Measurements from ENCODE around the gene GSN. TPM values are rescaled to one million over a fixed set of nuclear protein-coding genes. Genes with fewer than 3 reads are reported as not detected.

The GSN gene
- total RNA-seq, 2 experiments from 2014 or later, result 2.6 to 2.7 TPM

DNA sequence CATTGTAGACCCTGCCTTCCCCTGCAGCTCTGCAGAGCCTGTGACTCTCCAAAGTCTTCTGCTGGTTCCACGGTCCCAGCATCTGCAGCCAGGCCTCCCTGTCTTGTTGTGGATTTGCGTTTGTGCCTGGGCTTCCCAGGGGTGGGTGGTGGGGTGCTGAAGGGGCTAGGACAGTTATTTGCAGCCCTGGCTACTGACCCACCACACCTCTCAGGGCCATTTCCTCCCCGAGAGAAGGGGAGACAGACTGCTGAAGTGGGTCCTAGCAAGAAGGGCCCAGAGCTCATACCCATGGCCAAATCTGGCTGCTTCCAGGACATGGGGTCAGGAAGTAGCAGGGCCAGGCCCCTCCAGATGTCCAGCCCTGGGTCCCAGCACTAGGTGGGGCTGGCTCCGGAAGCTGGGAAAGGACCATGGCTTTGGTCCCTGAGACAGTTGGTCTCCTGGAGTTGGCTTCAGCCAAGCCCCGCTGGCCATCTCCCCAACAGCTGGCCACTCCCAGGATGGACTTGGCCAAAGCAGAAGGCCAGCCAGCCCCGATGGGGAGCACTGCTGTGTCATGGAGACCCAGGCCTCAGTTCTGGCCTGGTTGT, 26.3 kb downstream of the GSN start:
- CTCF ChIA-PET, result no interaction called here
- TF ChIP-seq, protein P1, sequence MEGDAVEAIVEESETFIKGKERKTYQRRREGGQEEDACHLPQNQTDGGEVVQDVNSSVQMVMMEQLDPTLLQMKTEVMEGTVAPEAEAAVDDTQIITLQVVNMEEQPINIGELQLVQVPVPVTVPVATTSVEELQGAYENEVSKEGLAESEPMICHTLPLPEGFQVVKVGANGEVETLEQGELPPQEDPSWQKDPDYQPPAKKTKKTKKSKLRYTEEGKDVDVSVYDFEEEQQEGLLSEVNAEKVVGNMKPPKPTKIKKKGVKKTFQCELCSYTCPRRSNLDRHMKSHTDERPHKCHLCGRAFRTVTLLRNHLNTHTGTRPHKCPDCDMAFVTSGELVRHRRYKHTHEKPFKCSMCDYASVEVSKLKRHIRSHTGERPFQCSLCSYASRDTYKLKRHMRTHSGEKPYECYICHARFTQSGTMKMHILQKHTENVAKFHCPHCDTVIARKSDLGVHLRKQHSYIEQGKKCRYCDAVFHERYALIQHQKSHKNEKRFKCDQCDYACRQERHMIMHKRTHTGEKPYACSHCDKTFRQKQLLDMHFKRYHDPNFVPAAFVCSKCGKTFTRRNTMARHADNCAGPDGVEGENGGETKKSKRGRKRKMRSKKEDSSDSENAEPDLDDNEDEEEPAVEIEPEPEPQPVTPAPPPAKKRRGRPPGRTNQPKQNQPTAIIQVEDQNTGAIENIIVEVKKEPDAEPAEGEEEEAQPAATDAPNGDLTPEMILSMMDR (IDR thresholded peaks at IDR 0.05), result no peak
- DNase-seq, result no peak
- H3K36me3 Mint-ChIP-seq (ENCODE audit: low read depth), result no peaks in the 10 kb centered on the region
- H3K9me3 Mint-ChIP-seq, result no peaks in the 10 kb centered on the region
- H3K4me3 ChIP-seq (ENCODE audit: low read length), result no peak overlapping the region
- H3K27me3 Mint-ChIP-seq, result peaks cover 13% of the 10 kb centered on the region
- H3K27me3 ChIP-seq (ENCODE audit: control insufficient read depth in 1 of 2, insufficient read depth in 2 of 2, low read length in 2 of 2), result peaks cover 0 to 6% of the 10 kb centered on the region in 2 experiments
- POLR2A ChIA-PET, result no interaction called here
- no peak overlapping the region for H3K4me3 Mint-ChIP-seq
- no peaks in the 10 kb centered on the region for H3K9me3 ChIP-seq (ENCODE audit: control insufficient read depth in 1 of 2, insufficient read depth in 1 of 2, low read length in 2 of 2)
- H3K27ac Mint-ChIP-seq, result no peak overlapping the region
- no peak overlapping the region for H3K27ac ChIP-seq (ENCODE audit: low read depth in 1 of 2, low read length in 2 of 2)
- ATAC-seq (ENCODE audit: poor library complexity), result no peak
- peaks cover 9% of the 10 kb centered on the region for H3K4me1 Mint-ChIP-seq (ENCODE audit: low read depth)
- intact Hi-C loops (cut with DNase I, micrococcal nuclease), result no loop called here
- no peaks in the 10 kb centered on the region for H3K36me3 ChIP-seq (ENCODE audit: insufficient read depth, low read length)
- H3K4me1 ChIP-seq (ENCODE audit: insufficient read depth, low read length), result peaks cover 3% of the 10 kb centered on the region

DNA sequence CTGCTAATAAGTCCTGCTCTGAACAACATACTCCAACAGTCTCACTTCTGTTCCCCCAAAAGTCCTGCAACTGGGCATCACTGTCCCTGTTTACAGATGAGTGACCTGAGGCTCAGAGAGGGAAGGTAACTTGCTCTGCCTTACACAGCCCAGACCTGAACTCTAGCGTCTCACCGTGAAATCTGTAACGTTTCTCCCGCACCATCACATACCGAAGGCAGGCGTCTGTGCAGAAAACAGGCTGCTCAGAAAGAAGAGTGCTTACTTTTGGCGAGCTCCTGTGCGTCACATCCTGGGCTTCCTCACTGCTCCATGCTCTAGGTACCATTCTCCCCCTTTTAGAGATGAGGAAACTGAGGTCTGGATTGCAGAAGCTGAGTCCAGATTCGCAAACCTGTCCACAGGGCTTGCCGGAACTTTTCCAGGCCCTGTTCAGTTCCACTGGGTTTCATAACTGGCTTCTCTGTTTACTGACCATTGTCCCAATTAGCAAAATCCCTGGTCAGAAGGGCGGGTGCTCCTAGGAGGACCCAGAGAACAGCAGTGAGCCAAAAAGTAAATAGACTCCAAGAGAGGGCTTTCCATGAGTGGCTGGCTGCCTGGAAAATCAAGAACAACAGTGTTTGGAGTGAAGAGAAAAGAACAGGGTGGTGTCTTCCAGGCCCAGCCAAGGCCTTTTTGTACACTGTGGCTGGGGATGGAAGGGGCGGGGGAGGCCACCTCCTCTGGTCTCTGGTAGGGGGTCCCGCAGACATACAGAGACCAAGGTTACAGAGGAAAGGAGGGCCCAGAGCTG, 27.1 kb downstream of the GSN start:
- no peaks in the 10 kb centered on the region for H3K36me3 ChIP-seq (ENCODE audit: insufficient read depth, low read length)
- DNase-seq, result no peak
- no peaks in the 10 kb centered on the region for H3K9me3 Mint-ChIP-seq
- no peak overlapping the region for H3K4me3 ChIP-seq (ENCODE audit: low read length)
- peaks cover 2 to 8% of the 10 kb centered on the region in 2 experiments for H3K27me3 ChIP-seq (ENCODE audit: control insufficient read depth in 1 of 2, insufficient read depth in 2 of 2, low read length in 2 of 2)
- no peaks in the 10 kb centered on the region for H3K36me3 Mint-ChIP-seq (ENCODE audit: low read depth)
- H3K4me3 Mint-ChIP-seq, result no peak overlapping the region
- no peak for ATAC-seq (ENCODE audit: poor library complexity)
- H3K4me1 Mint-ChIP-seq (ENCODE audit: low read depth), result peaks cover 11% of the 10 kb centered on the region
- no peaks in the 10 kb centered on the region for H3K9me3 ChIP-seq (ENCODE audit: control insufficient read depth in 1 of 2, insufficient read depth in 1 of 2, low read length in 2 of 2)
- H3K4me1 ChIP-seq (ENCODE audit: insufficient read depth, low read length), result peaks cover 6% of the 10 kb centered on the region
- peaks cover 17% of the 10 kb centered on the region for H3K27me3 Mint-ChIP-seq
- intact Hi-C loops (cut with DNase I, micrococcal nuclease), result no loop called here
- POLR2A ChIA-PET, result no interaction called here
- H3K27ac ChIP-seq (ENCODE audit: low read depth in 1 of 2, low read length in 2 of 2), result no peak overlapping the region
- CTCF ChIA-PET, result no interaction called here
- no peak overlapping the region for H3K27ac Mint-ChIP-seq
- TF ChIP-seq, protein P1 (IDR thresholded peaks at IDR 0.05), result no peak

DNA sequence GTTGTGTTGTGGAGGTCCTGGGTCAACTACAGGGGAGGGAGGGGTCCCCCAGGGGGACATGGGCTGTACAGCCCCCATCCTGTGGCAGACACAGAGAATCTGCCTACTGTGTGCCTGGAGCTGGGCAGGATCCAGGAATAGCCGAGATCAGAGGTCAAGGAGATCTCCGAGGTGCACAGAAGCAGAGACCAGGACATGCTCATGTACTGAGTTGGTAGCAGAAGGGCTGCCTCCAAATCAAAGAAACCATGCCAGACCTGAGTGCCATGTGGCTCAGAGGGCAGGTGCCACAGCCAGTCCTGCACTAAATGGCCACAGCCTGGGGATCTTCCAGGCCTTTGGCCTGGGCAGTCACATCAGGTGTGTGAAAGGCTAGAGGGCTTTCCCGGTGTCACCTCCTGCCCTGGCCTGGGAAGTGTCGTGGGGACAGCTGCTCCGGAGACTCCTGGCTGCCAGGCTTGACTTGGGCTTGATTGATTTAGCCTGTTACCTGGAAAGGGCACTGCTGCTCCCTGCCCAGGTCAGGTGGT, 27.8 kb downstream of the GSN start:
- H3K9me3 ChIP-seq (ENCODE audit: control insufficient read depth in 1 of 2, insufficient read depth in 1 of 2, low read length in 2 of 2), result no peaks in the 10 kb centered on the region
- POLR2A ChIA-PET, result no interaction called here
- peaks cover 8 to 9% of the 10 kb centered on the region in 2 experiments for H3K27me3 ChIP-seq (ENCODE audit: control insufficient read depth in 1 of 2, insufficient read depth in 2 of 2, low read length in 2 of 2)
- CTCF ChIA-PET, result no interaction called here
- H3K9me3 Mint-ChIP-seq, result no peaks in the 10 kb centered on the region
- no peak overlapping the region for H3K27ac Mint-ChIP-seq
- H3K27ac ChIP-seq (ENCODE audit: low read depth in 1 of 2, low read length in 2 of 2), result no peak overlapping the region
- H3K4me1 Mint-ChIP-seq (ENCODE audit: low read depth), result peaks cover 17% of the 10 kb centered on the region
- peaks cover 24% of the 10 kb centered on the region for H3K27me3 Mint-ChIP-seq
- H3K36me3 ChIP-seq (ENCODE audit: insufficient read depth, low read length), result no peaks in the 10 kb centered on the region
- TF ChIP-seq, protein P1 (IDR thresholded peaks at IDR 0.05), result no peak
- ATAC-seq (ENCODE audit: poor library complexity) (no peak), DNase-seq (no peak)
- no peaks in the 10 kb centered on the region for H3K36me3 Mint-ChIP-seq (ENCODE audit: low read depth)
- intact Hi-C loops (cut with DNase I, micrococcal nuclease), result no loop called here
- H3K4me1 ChIP-seq (ENCODE audit: insufficient read depth, low read length), result peaks cover 9% of the 10 kb centered on the region
- no peak overlapping the region for H3K4me3 ChIP-seq (ENCODE audit: low read length)
- H3K4me3 Mint-ChIP-seq, result no peak overlapping the region

Measured in CD4-positive, alpha-beta T cell (primary cell).